Uterus (tissue), 4 donors: ENCODE data around the gene SLC13A3. TPM values are rescaled to one million over a fixed set of nuclear protein-coding genes. Genes with fewer than 3 reads are reported as not detected.

ENCODE experiments used
- DNase-seq, 2 donors: peaks; one replicate each; pipeline ENCODE4 v3.0.0-alpha.2; 2019 to 2020
- H3K27ac ChIP-seq, 2 donors: fragments of 200-600 bp; sonication (generic); 1 replicate in 1 of 2; 2 replicates in 1 of 2; pipeline ENCODE4 v1.5.1; 2016 to 2018
- H3K27me3 ChIP-seq, 2 donors: fragments of 200-600 bp; sonication (generic); one replicate each; pipeline ENCODE4 v1.5.1; 2018 to 2019; ENCODE audit warnings: control low read depth in 1 of 2
- H3K36me3 ChIP-seq, 2 donors: fragments of 200-600 bp; sonication (generic); one replicate each; pipeline ENCODE4 v1.5.1; 2019; ENCODE audit warnings: control low read depth in 1 of 2
- H3K4me1 ChIP-seq, 2 donors: fragments of 200-600 bp; sonication (generic); one replicate each; pipeline ENCODE4 v1.5.1; 2018 to 2019; ENCODE audit warnings: control low read depth in 1 of 2
- H3K4me3 ChIP-seq, 2 donors: fragments of 200-600 bp; sonication (generic); 1 replicate in 1 of 2; 2 replicates in 1 of 2; pipeline ENCODE4 v1.5.1; 2018 to 2019; ENCODE audit warnings: mild to moderate bottlenecking in 1 of 2
- H3K9me3 ChIP-seq, 2 donors: fragments of 200-600 bp; sonication (generic); one replicate each; pipeline ENCODE4 v1.5.1; 2019; ENCODE audit warnings: control low read depth in 1 of 2
- CTCF ChIP-seq, 4 experiments: fragments of 200-600 bp in 2 of 4; fragments of 450-650 bp in 2 of 4; sonication (generic) in 2 of 4; IDR thresholded peaks; one replicate each; pipeline ENCODE4 v1.5.1; 2016 to 2019; ENCODE audit warnings: antibody characterized with exemption in 4 of 4, mild to moderate bottlenecking in 2 of 4, moderate library complexity in 1 of 4
- POLR2A ChIP-seq, 2 donors: fragments of 450-650 bp; IDR thresholded peaks; one replicate each; pipeline ENCODE4 v1.6.1; 2016; ENCODE audit warnings: antibody characterized with exemption in 2 of 2, mild to moderate bottlenecking in 1 of 2, moderate library complexity in 1 of 2
- intact Hi-C: fragments of 100-400 bp; cut with DNase I; formaldehyde crosslinking; loops from one replicate; pipeline ENCODE4 v1.15.1; 2023; ENCODE audit warnings: low total_unique reads
- total RNA-seq, 4 donors: library from RNA; depleted of rRNA in 3 of 4; stranded (reverse); fragments of >200 nt in 3 of 4; gene quantifications; one replicate each; pipeline versions ENCODE4 v1.1.0 to v1.2.4, GENCODE V29; 2014 to 2023
- donor health status: DM: yes; HTN: yes; CAD: no.

SLC13A3 gene
- total RNA-seq, 4 donors from 2014 or later, result under 0.01 to 4.2 (median 4.2) TPM; not detected in 1

GRCh38 chr20:46576774-46577395, 74.4 kb downstream of the SLC13A3 start:
- no peak for DNase-seq

GRCh38 chr20:46575937-46576461, 75.3 kb downstream of the SLC13A3 start:
- DNase-seq, result no peak
- no peak for TF ChIP-seq CTCF (IDR thresholded peaks at IDR 0.05)
- no peak for TF ChIP-seq POLR2A (IDR thresholded peaks at IDR 0.05)
- H3K27me3 ChIP-seq, result no peaks in the 10 kb centered on the region
- H3K4me1 ChIP-seq, result no peaks in the 10 kb centered on the region
- intact Hi-C loops, result no loop called here
- H3K27ac ChIP-seq, result no peak overlapping the region
- no peak overlapping the region for H3K4me3 ChIP-seq
- H3K36me3 ChIP-seq, result no peaks in the 10 kb centered on the region
- H3K9me3 ChIP-seq, result no peaks in the 10 kb centered on the region

More at GRCh38 chr20:46576774-46577395, 74.4 kb downstream of the SLC13A3 start:
- no peaks in the 10 kb centered on the region for H3K36me3 ChIP-seq
- no peaks in the 10 kb centered on the region for H3K9me3 ChIP-seq
- H3K4me3 ChIP-seq, result no peak overlapping the region
- intact Hi-C loops, result no loop called here
- H3K27ac ChIP-seq, result no peak overlapping the region
- H3K27me3 ChIP-seq, result no peaks in the 10 kb centered on the region
- no peaks in the 10 kb centered on the region for H3K4me1 ChIP-seq
- TF ChIP-seq CTCF (IDR thresholded peaks at IDR 0.05), result no peak
- TF ChIP-seq POLR2A (IDR thresholded peaks at IDR 0.05), result no peak

DNA sequence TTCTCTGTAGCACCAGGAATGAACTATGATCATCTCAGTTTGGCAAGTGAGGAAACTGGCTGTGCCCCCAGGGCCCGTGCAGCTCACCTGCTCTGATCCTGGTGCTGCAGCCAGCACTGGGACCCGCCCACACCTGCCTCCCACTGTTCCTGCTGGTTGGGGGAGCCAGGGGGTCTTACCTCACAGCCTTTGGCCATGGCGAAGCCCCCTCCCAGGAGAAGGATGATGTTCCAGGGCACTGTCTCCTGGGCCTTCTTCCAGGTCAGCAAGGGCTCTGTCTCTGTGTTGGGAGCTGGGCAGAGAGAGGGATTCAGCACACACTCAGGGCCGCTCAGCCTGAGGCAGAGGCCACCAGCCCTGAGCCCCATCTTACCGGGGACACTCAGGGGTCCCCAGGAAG, 75.9 kb downstream of the SLC13A3 start:
- no peak overlapping the region for H3K27ac ChIP-seq
- no peaks in the 10 kb centered on the region for H3K4me1 ChIP-seq
- H3K27me3 ChIP-seq, result no peaks in the 10 kb centered on the region
- TF ChIP-seq POLR2A (IDR thresholded peaks at IDR 0.05) (no peak), CTCF (IDR thresholded peaks at IDR 0.05) (no peak)
- DNase-seq, result no peak
- H3K9me3 ChIP-seq, result no peaks in the 10 kb centered on the region
- no peak overlapping the region for H3K4me3 ChIP-seq
- no peaks in the 10 kb centered on the region for H3K36me3 ChIP-seq
- intact Hi-C loops, result no loop called here

DNA sequence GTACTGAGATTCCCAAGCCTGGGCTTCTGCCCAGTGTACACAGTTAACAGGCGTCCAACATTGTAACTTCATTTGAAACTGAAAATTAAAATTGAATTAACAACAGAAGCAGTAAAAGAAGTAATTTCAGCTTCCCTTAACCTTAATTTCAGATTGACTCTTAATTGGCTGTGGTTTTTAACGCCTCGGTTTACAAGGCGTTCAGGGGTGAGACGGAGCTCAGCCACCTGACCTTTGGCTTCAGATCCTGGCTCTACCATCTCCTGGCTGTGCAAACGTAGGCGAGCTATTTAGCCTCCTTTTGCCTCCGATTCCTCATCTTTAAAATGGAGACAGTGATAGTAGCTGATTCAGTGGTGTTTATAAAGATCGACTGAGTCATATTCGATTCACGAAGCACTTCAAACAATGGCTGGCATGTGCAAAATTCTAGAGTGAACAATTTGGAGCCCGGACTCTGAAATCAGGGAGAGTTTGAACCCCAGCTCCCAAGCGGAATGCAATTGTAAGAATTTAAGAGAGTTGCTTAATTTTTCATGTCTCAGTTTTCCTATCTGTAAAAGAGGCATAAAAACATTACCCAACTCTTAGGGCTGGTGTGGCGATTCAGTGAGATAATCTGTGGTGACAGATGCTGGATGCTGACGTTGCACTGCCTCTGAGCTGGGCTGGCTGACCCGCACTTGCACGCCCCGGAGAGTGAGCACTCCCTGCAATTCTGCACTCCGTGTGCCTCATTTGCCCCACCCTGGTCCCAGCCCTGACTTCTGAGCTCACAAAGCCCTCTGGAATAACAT, 77.3 kb downstream of the SLC13A3 start:
- no peaks in the 10 kb centered on the region for H3K4me1 ChIP-seq
- no peaks in the 10 kb centered on the region for H3K9me3 ChIP-seq
- TF ChIP-seq POLR2A (IDR thresholded peaks at IDR 0.05) (no peak), CTCF (IDR thresholded peaks at IDR 0.05) (no peak)
- no peak for DNase-seq
- H3K4me3 ChIP-seq, result no peak overlapping the region
- intact Hi-C loops, result no loop called here
- H3K36me3 ChIP-seq, result no peaks in the 10 kb centered on the region
- no peak overlapping the region for H3K27ac ChIP-seq
- no peaks in the 10 kb centered on the region for H3K27me3 ChIP-seq

DNA sequence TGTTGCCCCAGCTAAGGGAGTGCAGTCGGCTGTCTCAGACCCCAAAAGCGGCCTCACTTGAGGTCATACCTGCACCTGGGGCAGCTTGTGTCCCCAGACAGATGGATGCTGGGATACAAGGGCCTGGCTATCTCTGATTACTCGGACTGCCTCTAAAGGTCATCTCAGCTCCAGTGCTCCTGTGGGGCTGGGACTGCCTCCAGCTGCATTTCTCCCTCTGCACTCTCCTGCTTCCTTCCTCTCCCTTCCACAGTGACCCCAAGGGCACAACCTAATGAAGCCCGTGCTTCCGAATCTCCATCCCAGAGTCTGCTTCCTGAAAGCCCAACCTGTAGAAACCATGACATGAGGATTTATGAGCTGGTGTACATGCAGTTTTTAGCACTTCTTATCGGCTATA, 78.0 kb downstream of the SLC13A3 start:
- intact Hi-C loops, result no loop called here

More for the DNA sequence above, 78.0 kb downstream of the SLC13A3 start:
- Histone ChIP-seq H3K27ac (no peak overlapping the region), H3K36me3 (no peaks in the 10 kb centered on the region), H3K4me3 (no peak overlapping the region), H3K9me3 (no peaks in the 10 kb centered on the region), H3K4me1 (no peaks in the 10 kb centered on the region), H3K27me3 (no peaks in the 10 kb centered on the region)
- no peak for DNase-seq
- TF ChIP-seq CTCF (IDR thresholded peaks at IDR 0.05) (no peak), POLR2A (IDR thresholded peaks at IDR 0.05) (no peak)
